Measurements from ENCODE around the gene PLXDC1.

GRCh38 chr17:39165841-39166349, 14.5 kb upstream of the PLXDC1 start, which contains the start of gene ARL5C:
- TF ChIP-seq POLR2A (IDR thresholded peaks at IDR 0.05; ENCODE audit: low read depth, low read length) (no peak), POLR2AphosphoS5 (IDR thresholded peaks at IDR 0.05; ENCODE audit: low read depth, low read length) (no peak), TAF1 (IDR thresholded peaks at IDR 0.05; ENCODE audit: low read depth, low read length) (no peak), POU2F2 (IDR thresholded peaks at IDR 0.05; ENCODE audit: low read depth, low read length) (no peak), PAX5 (IDR thresholded peaks at IDR 0.05; ENCODE audit: insufficient read depth, low read length, severe bottlenecking) (no peak), SPI1 (IDR thresholded peaks at IDR 0.05; ENCODE audit: low read depth, low read length) (no peak)

Data from GM12891 (cell line).